ENCODE data around the gene GAREM2.

DNA sequence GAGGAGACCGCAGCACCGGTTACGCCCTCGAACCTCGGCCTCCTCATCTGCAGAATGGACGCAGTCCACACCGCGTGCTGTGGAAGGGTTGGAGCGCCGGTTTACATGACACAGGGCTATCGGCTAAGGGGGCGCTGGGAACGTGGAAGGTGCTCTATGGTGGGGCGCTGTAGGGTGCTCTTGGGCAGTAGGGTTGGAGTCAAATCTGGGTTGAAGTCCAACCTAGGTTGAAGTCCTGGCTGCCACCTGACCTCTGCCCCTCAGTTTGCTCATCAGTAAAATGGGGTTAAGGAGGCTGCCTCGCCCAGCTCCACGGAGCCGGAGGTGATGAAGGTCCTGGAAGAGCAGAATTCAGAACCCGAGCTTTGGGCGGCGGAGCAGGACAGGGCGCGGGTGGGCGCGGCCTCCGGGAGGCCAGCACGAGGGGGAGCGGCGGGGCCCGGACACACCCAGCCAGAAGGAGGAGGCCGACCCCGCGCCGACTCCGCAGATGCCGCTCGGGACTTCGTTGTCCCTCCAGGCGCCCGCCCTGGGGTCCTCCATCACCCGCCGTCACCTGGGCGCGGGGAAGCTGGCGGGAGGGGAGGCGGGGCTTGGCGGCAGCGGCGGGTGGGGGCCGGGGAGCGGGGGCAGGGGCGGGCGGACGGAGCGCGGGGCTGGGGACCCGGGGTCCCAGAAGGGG lies 558 bp upstream of the GAREM2 start:
- no peak for TF ChIP-seq POLR2A (IDR thresholded peaks at IDR 0.05; ENCODE audit: extremely low read depth, insufficient read length)
- TF ChIP-seq, protein P1, sequence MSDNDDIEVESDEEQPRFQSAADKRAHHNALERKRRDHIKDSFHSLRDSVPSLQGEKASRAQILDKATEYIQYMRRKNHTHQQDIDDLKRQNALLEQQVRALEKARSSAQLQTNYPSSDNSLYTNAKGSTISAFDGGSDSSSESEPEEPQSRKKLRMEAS (IDR thresholded peaks at IDR 0.05; ENCODE audit: low read depth, low read length): no peak
- TF ChIP-seq, protein P2, sequence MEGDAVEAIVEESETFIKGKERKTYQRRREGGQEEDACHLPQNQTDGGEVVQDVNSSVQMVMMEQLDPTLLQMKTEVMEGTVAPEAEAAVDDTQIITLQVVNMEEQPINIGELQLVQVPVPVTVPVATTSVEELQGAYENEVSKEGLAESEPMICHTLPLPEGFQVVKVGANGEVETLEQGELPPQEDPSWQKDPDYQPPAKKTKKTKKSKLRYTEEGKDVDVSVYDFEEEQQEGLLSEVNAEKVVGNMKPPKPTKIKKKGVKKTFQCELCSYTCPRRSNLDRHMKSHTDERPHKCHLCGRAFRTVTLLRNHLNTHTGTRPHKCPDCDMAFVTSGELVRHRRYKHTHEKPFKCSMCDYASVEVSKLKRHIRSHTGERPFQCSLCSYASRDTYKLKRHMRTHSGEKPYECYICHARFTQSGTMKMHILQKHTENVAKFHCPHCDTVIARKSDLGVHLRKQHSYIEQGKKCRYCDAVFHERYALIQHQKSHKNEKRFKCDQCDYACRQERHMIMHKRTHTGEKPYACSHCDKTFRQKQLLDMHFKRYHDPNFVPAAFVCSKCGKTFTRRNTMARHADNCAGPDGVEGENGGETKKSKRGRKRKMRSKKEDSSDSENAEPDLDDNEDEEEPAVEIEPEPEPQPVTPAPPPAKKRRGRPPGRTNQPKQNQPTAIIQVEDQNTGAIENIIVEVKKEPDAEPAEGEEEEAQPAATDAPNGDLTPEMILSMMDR (IDR thresholded peaks at IDR 0.05; ENCODE audit: low read depth, low read length): no peak
- TF ChIP-seq MYC (IDR thresholded peaks at IDR 0.05; ENCODE audit: low read depth, low read length): no peak

All from NB4 (cell line).